Omental fat pad (tissue), 4 donors: ENCODE measurements around the gene PCGF1. TPM values are rescaled to one million over a fixed set of nuclear protein-coding genes. Genes with fewer than 3 reads are reported as not detected.

Source experiments
- ATAC-seq: fragments of 150-250 bp; one replicate; pipeline ENCODE4 v1.9.1; 2016; ENCODE audit warnings: mild to moderate bottlenecking, moderate library complexity; ENCODE audit not compliant: low FRiP score
- DNase-seq: peaks from one replicate; pipeline ENCODE4 v3.0.0-alpha.2; 2019; ENCODE audit warnings: low spot score
- total RNA-seq, 4 donors: library from RNA; depleted of rRNA; stranded (reverse); fragments of >200 nt; gene quantifications; one replicate each; pipeline ENCODE4 v1.1.0, GENCODE V29; 2016
- TF ChIP-seq, protein P1 (sequence below), 3 donors: fragments of 450-650 bp; IDR thresholded peaks; one replicate each; pipeline ENCODE4 v1.5.1; 2016 to 2017; ENCODE audit warnings: antibody characterized with exemption in 3 of 3, mild to moderate bottlenecking in 3 of 3, moderate library complexity in 2 of 3

Gene PCGF1
- total RNA-seq, 4 donors from 2014 or later = 11.6 to 20.2 (median 16.8) TPM

DNA sequence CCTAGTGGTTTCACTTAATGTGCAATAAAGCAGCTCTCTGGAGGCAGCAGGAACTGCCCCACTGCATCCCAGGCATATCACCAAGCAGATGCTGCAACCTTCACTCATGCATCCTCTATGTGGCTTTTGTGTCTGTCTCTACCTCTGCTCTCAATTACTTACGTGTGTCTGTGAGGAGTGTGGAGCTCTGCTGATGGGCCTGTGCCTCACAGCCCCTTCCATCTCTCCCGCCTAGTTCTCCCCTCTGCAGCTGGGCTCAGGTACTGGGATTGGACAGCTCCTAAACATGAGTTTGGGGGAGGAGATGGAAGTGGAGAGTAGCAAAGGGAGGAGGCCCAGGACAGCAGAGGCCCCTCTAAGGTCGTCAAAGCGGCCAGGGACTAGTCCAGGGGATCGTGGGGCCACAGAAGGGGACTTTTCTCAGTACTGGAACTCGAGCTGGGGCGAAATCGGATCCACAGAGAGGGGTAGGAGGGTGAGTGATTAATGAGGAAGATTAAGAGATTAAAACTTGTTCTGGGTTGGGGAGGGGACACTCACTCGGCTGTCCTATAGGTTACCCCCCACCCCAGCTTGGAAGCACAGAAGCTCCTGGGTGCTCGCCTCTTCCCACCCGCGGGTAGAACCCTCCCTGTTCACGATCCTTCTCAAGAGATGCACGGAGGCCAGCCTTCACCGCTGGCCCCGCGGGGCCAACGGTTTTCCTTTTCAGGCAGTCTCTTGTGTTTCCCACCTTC lies 6.0 kb downstream of the PCGF1 start:
- ATAC-seq (no peak), DNase-seq (no peak)
- TF ChIP-seq, protein P1, sequence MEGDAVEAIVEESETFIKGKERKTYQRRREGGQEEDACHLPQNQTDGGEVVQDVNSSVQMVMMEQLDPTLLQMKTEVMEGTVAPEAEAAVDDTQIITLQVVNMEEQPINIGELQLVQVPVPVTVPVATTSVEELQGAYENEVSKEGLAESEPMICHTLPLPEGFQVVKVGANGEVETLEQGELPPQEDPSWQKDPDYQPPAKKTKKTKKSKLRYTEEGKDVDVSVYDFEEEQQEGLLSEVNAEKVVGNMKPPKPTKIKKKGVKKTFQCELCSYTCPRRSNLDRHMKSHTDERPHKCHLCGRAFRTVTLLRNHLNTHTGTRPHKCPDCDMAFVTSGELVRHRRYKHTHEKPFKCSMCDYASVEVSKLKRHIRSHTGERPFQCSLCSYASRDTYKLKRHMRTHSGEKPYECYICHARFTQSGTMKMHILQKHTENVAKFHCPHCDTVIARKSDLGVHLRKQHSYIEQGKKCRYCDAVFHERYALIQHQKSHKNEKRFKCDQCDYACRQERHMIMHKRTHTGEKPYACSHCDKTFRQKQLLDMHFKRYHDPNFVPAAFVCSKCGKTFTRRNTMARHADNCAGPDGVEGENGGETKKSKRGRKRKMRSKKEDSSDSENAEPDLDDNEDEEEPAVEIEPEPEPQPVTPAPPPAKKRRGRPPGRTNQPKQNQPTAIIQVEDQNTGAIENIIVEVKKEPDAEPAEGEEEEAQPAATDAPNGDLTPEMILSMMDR (IDR thresholded peaks at IDR 0.05) = no peak

DNA sequence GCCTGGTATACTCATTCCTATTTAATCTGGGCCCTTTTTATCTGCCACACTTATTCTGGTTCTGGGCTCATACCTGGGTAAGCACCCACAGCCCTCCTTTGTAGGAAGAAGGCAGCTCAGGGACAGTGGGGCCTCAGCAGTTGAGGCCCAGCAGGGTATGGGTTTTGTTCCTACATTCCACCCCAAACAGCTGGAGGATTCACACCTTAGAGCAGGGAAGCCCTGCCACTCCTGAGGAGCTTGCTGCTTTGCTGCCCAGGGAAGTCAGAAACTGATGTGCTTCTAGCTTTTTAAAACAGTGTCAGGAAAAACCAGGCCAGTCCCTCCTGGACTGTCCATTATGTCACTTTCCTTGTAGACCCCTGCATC lies 6.9 kb downstream of the PCGF1 start:
- ATAC-seq = no peak
- TF ChIP-seq, protein P1 (IDR thresholded peaks at IDR 0.05) = no peak

DNA sequence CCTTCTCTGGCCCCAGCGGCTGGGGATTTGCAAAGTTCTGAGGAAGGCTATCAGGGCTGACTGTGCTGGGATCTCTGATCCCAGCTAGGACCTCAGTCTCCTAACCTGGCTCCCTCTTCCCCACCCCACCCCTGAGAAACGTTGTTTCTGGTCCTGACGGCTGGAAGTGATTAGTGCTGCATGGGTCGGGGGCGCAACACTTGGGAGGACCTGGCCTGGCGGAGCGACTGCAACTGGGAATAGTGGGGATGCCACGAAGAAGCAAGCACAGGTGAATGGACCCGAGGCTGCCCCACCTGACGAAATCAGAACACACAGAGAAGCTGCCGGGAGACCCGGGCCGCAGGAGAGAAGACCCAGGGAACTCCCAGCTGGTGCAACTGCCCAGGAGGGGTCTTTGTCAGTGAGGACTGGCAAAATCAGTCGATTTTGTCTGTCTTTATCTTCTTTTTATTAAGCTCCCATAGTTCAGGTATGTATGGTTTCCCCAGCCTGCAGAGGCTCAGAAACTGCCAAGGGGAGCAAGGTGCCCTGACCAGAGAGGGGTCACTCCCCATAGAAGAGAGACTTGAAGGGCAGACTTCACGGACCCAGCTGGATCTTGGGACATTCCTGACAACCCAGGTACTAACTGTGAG lies 7.4 kb downstream of the PCGF1 start:
- no peak for DNase-seq
- no peak for ATAC-seq
- TF ChIP-seq, protein P1 (IDR thresholded peaks at IDR 0.05) = no peak

More for the DNA sequence above, 6.9 kb downstream of the PCGF1 start:
- no peak for DNase-seq

DNA sequence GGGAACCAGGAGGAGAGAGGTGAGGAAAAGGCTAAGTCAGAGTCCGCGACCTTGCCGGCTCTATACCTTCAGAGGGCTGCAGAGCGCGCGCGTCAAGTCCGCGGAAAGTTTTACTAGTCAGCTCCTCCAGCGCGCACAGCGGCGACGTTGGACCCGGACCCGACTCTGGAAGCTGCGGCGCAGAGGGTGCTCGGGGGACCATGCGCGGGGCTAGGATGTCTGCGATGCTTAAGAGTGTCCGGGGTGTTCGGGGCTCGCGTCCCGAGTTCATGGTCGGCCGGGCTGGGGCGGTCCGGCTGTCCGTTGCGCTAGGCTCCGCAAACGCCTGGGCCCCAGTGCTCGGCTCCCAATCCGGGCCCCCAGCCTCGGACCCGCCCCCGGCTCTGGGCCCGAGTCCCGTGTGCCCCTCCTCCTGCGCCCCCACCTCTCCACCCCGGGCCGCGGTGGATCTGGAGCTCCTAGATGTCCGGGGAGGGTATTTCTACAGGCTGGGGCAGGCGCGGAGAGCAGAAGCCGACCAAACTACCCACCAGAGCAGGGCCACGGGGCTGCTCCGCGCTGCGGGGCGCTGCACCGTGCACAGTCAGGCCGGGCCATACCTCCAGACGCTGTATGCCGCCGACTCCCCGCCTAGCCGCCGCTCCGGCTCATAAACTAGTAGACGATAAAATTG lies 8.1 kb downstream of the PCGF1 start, which contains the start of gene LBX2:
LBX2 (minus strand) TSS at position 337 of the 673 bp plus-strand sequence; CDS start at position 271, 66 bp downstream.
- TF ChIP-seq, protein P1 (IDR thresholded peaks at IDR 0.05) = no peak
- ATAC-seq (no peak), DNase-seq (no peak)

DNA sequence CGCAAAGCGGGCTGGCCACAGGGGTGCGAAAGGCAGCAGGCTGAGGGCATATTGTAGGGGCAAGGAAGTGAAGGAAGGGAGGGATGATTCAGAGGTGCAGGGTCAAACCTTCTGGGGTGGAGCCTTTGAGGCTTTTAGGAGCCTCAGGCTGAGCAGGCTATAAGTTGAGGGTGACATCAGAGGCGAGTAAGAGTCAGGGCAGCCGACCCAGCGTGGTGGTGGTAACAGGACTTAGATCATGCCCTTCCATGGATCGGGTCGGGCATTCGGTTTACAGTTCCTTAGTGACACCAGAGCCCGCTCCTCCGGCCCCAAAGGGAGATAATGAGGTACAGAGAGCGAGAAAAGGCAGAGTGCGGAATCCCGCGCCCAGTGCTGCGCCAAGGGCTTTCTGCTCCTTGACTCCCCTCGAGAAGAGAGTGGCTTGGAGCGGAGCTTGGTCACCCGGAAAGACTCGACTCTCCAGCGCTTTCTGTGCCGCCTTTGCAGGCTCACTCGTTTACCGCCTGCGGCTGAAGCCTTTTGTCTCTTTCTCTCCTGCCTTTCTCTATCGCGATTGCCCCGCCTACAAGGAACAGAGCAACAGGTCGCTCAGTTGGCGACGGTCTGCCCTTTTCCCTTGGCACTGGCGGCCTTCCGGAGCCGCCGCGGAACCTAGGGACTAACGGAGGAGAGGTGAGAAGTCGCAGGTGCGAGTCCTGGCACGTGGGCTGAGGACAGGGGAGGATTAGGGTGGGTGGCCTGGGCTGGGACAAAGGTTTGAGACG lies 8.8 kb downstream of the PCGF1 start:
- ATAC-seq (no peak), DNase-seq (no peak)
- TF ChIP-seq, protein P1 (IDR thresholded peaks at IDR 0.05) = no peak

DNA sequence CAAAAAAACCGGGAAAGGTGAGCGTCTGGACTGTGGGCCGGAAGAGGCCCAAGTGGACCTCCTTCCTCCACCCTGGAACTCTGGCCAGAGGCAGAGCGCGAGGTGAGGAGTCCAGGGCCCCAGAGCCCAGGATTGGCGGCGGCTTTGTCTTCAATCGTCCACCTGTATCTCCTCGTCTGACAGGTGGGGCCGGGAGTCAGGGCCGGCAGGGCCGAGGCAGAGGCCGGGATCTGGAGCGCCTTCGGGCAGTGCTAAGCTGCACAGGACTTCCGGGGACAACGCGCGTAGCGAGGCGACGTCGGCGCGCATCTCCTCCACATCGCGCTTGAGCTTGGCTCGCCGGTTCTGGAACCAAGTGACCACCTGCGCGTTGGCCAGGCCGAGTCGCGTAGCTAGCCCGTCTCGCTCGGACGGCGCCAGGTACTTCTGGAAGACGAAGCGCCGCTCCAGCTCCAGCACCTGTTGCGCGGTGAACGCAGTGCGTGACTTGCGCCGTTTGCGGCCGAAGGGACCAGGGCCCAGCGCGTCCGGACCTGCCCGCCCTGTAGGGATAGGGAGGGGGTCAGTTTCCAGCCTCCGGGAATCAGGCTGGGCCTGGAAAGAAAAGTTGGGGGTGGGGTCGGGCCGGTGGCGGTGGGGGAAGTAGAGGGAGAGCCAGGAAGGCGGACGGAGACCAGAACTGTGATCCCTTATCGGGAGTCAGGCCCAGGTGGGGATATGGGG lies 9.6 kb downstream of the PCGF1 start:
- DNase-seq (no peak), ATAC-seq (peak; percentile 27)
- TF ChIP-seq, protein P1 (IDR thresholded peaks at IDR 0.05) = no peak
